ENCODE results near the gene MBOAT2.

The MBOAT2 gene

GRCh38 chr2:8965216-8965969 is 38.1 kb downstream of the MBOAT2 start:
- Histone ChIP-seq H3K4me2 (ENCODE audit: low read length) (no peak overlapping the region), H3K23ac (ENCODE audit: low read length) (no peak overlapping the region), H3K4me3 (ENCODE audit: low read length) (no peak overlapping the region), H2BK120ac (ENCODE audit: low read depth, low read length) (no peak overlapping the region), H4K5ac (ENCODE audit: low read length) (no peak overlapping the region), H3K9ac (ENCODE audit: low read length) (no peak overlapping the region), H3K4me1 (ENCODE audit: control insufficient read depth, low read depth, low read length) (no peaks in the 10 kb centered on the region), H3K27me3 (ENCODE audit: insufficient read depth, low read length, poor library complexity) (no peaks in the 10 kb centered on the region), H2AK5ac (ENCODE audit: low read length) (no peak overlapping the region), H3K4ac (ENCODE audit: low read depth, low read length) (no peak overlapping the region), H3K18ac (ENCODE audit: low read length) (no peak overlapping the region), H4K8ac (ENCODE audit: low read depth, low read length) (no peak overlapping the region), H2BK5ac (ENCODE audit: low read length) (no peak overlapping the region), H3K79me1 (ENCODE audit: low read length) (peaks cover 17% of the 10 kb centered on the region), H3K56ac (ENCODE audit: low read length) (no peak overlapping the region), H3K36me3 (ENCODE audit: control insufficient read depth, insufficient read depth, low read length) (no peaks in the 10 kb centered on the region), H3K27ac (ENCODE audit: low read depth, low read length) (no peak overlapping the region), H3K79me2 (ENCODE audit: control insufficient read depth, insufficient read depth, low read length) (peaks cover 17% of the 10 kb centered on the region), H2BK15ac (replicated peaks; ENCODE audit: low read depth) (no peak overlapping the region)
- DNase-seq, result no peak
- 100% methylated on average over 4 of the region's 8 CpGs for WGBS (ENCODE audit: extremely low coverage, insufficient coverage, low lambda C conversion rate)

GRCh38 chr2:8962890-8963289 is 40.6 kb downstream of the MBOAT2 start:
- no peak overlapping the region for H4K5ac ChIP-seq (ENCODE audit: low read length)
- H2BK120ac ChIP-seq (ENCODE audit: low read depth, low read length), result no peak overlapping the region
- H3K23ac ChIP-seq (ENCODE audit: low read length), result no peak overlapping the region
- peaks cover 20% of the 10 kb centered on the region for H3K79me1 ChIP-seq (ENCODE audit: low read length)
- H3K27ac ChIP-seq (ENCODE audit: low read depth, low read length), result no peak overlapping the region
- DNase-seq, result no peak
- H3K4me2 ChIP-seq (ENCODE audit: low read length), result no peak overlapping the region
- peaks cover 22% of the 10 kb centered on the region for H3K79me2 ChIP-seq (ENCODE audit: control insufficient read depth, insufficient read depth, low read length)
- no peak overlapping the region for H4K8ac ChIP-seq (ENCODE audit: low read depth, low read length)
- no peaks in the 10 kb centered on the region for H3K36me3 ChIP-seq (ENCODE audit: control insufficient read depth, insufficient read depth, low read length)
- H3K4ac ChIP-seq (ENCODE audit: low read depth, low read length), result no peak overlapping the region
- H3K56ac ChIP-seq (ENCODE audit: low read length), result no peak overlapping the region
- no peak overlapping the region for H3K9ac ChIP-seq (ENCODE audit: low read length)
- H2AK5ac ChIP-seq (ENCODE audit: low read length), result no peak overlapping the region
- WGBS (ENCODE audit: extremely low coverage, insufficient coverage, low lambda C conversion rate), result no CpG with 5 or more reads among the region's 6 CpGs
- no peak overlapping the region for H2BK5ac ChIP-seq (ENCODE audit: low read length)
- no peak overlapping the region for H2BK15ac ChIP-seq (replicated peaks; ENCODE audit: low read depth)
- no peak overlapping the region for H3K4me3 ChIP-seq (ENCODE audit: low read length)
- H3K27me3 ChIP-seq (ENCODE audit: insufficient read depth, low read length, poor library complexity), result no peaks in the 10 kb centered on the region
- H3K4me1 ChIP-seq (ENCODE audit: control insufficient read depth, low read depth, low read length), result no peaks in the 10 kb centered on the region
- H3K18ac ChIP-seq (ENCODE audit: low read length), result no peak overlapping the region

GRCh38 chr2:8957628-8958027 is 45.9 kb downstream of the MBOAT2 start:
- Histone ChIP-seq H2BK5ac (ENCODE audit: low read length) (no peak overlapping the region), H3K4me1 (ENCODE audit: control insufficient read depth, low read depth, low read length) (no peaks in the 10 kb centered on the region), H4K5ac (ENCODE audit: low read length) (no peak overlapping the region), H3K4ac (ENCODE audit: low read depth, low read length) (no peak overlapping the region), H3K9ac (ENCODE audit: low read length) (no peak overlapping the region), H3K27me3 (ENCODE audit: insufficient read depth, low read length, poor library complexity) (no peaks in the 10 kb centered on the region), H3K23ac (ENCODE audit: low read length) (no peak overlapping the region), H3K4me3 (ENCODE audit: low read length) (no peak overlapping the region), H4K8ac (ENCODE audit: low read depth, low read length) (no peak overlapping the region), H2AK5ac (ENCODE audit: low read length) (no peak overlapping the region), H3K79me1 (ENCODE audit: low read length) (peaks cover 16% of the 10 kb centered on the region), H3K27ac (ENCODE audit: low read depth, low read length) (no peak overlapping the region), H2BK15ac (replicated peaks; ENCODE audit: low read depth) (no peak overlapping the region), H3K36me3 (ENCODE audit: control insufficient read depth, insufficient read depth, low read length) (no peaks in the 10 kb centered on the region), H3K79me2 (ENCODE audit: control insufficient read depth, insufficient read depth, low read length) (peaks cover 15% of the 10 kb centered on the region), H3K56ac (ENCODE audit: low read length) (no peak overlapping the region), H3K18ac (ENCODE audit: low read length) (no peak overlapping the region), H2BK120ac (ENCODE audit: low read depth, low read length) (no peak overlapping the region), H3K4me2 (ENCODE audit: low read length) (no peak overlapping the region)
- DNase-seq, result no peak
- WGBS (ENCODE audit: extremely low coverage, insufficient coverage, low lambda C conversion rate), result no CpG with 5 or more reads among the region's 4 CpGs

- no peak for DNase-seq
- H3K18ac ChIP-seq (ENCODE audit: low read length), result no peak overlapping the region
- H3K27ac ChIP-seq (ENCODE audit: low read depth, low read length), result no peak overlapping the region
- H3K9ac ChIP-seq (ENCODE audit: low read length), result no peak overlapping the region
- H3K4me2 ChIP-seq (ENCODE audit: low read length), result no peak overlapping the region
- no peak overlapping the region for H2BK5ac ChIP-seq (ENCODE audit: low read length)
- no peak overlapping the region for H4K8ac ChIP-seq (ENCODE audit: low read depth, low read length)
- no peak overlapping the region for H3K4ac ChIP-seq (ENCODE audit: low read depth, low read length)
- H2BK120ac ChIP-seq (ENCODE audit: low read depth, low read length), result no peak overlapping the region
- H3K27me3 ChIP-seq (ENCODE audit: insufficient read depth, low read length, poor library complexity), result no peaks in the 10 kb centered on the region
- no CpG with 5 or more reads among the region's 1 CpG for WGBS (ENCODE audit: extremely low coverage, insufficient coverage, low lambda C conversion rate)
- H3K79me2 ChIP-seq (ENCODE audit: control insufficient read depth, insufficient read depth, low read length), result peaks cover 13% of the 10 kb centered on the region
- no peaks in the 10 kb centered on the region for H3K36me3 ChIP-seq (ENCODE audit: control insufficient read depth, insufficient read depth, low read length)
- no peak overlapping the region for H3K56ac ChIP-seq (ENCODE audit: low read length)
- no peak overlapping the region for H2AK5ac ChIP-seq (ENCODE audit: low read length)
- H2BK15ac ChIP-seq (replicated peaks; ENCODE audit: low read depth), result no peak overlapping the region
- H3K79me1 ChIP-seq (ENCODE audit: low read length), result peaks cover 12% of the 10 kb centered on the region
- H3K4me1 ChIP-seq (ENCODE audit: control insufficient read depth, low read depth, low read length), result no peaks in the 10 kb centered on the region
- no peak overlapping the region for H3K4me3 ChIP-seq (ENCODE audit: low read length)
- H4K5ac ChIP-seq (ENCODE audit: low read length), result no peak overlapping the region
- no peak overlapping the region for H3K23ac ChIP-seq (ENCODE audit: low read length)
Observed at GRCh38 chr2:8956774-8957173, 46.7 kb downstream of the MBOAT2 start.

- Histone ChIP-seq H2BK120ac (ENCODE audit: low read depth, low read length) (no peak overlapping the region), H3K18ac (ENCODE audit: low read length) (no peak overlapping the region), H4K8ac (ENCODE audit: low read depth, low read length) (no peak overlapping the region), H3K36me3 (ENCODE audit: control insufficient read depth, insufficient read depth, low read length) (no peaks in the 10 kb centered on the region), H4K5ac (ENCODE audit: low read length) (no peak overlapping the region), H3K56ac (ENCODE audit: low read length) (no peak overlapping the region), H2BK5ac (ENCODE audit: low read length) (no peak overlapping the region), H3K79me1 (ENCODE audit: low read length) (peaks cover 7% of the 10 kb centered on the region), H2AK5ac (ENCODE audit: low read length) (no peak overlapping the region), H2BK15ac (replicated peaks; ENCODE audit: low read depth) (no peak overlapping the region), H3K4me2 (ENCODE audit: low read length) (no peak overlapping the region), H3K4me1 (ENCODE audit: control insufficient read depth, low read depth, low read length) (no peaks in the 10 kb centered on the region), H3K27me3 (ENCODE audit: insufficient read depth, low read length, poor library complexity) (no peaks in the 10 kb centered on the region), H3K79me2 (ENCODE audit: control insufficient read depth, insufficient read depth, low read length) (peaks cover 6% of the 10 kb centered on the region), H3K23ac (ENCODE audit: low read length) (no peak overlapping the region), H3K4ac (ENCODE audit: low read depth, low read length) (no peak overlapping the region), H3K9ac (ENCODE audit: low read length) (no peak overlapping the region), H3K4me3 (ENCODE audit: low read length) (no peak overlapping the region), H3K27ac (ENCODE audit: low read depth, low read length) (no peak overlapping the region)
- WGBS (ENCODE audit: extremely low coverage, insufficient coverage, low lambda C conversion rate), result no CpG with 5 or more reads among the region's 3 CpGs
- no peak for DNase-seq
Observed at GRCh38 chr2:8954990-8955389, 48.5 kb downstream of the MBOAT2 start.

- Histone ChIP-seq H3K9ac (ENCODE audit: low read length) (no peak overlapping the region), H2BK15ac (replicated peaks; ENCODE audit: low read depth) (no peak overlapping the region), H2BK120ac (ENCODE audit: low read depth, low read length) (no peak overlapping the region), H3K18ac (ENCODE audit: low read length) (no peak overlapping the region), H3K4me1 (ENCODE audit: control insufficient read depth, low read depth, low read length) (no peaks in the 10 kb centered on the region), H3K79me2 (ENCODE audit: control insufficient read depth, insufficient read depth, low read length) (peaks cover 2% of the 10 kb centered on the region), H3K79me1 (ENCODE audit: low read length) (peaks cover 5% of the 10 kb centered on the region), H3K4ac (ENCODE audit: low read depth, low read length) (no peak overlapping the region), H3K23ac (ENCODE audit: low read length) (no peak overlapping the region), H3K27ac (ENCODE audit: low read depth, low read length) (no peak overlapping the region), H4K5ac (ENCODE audit: low read length) (no peak overlapping the region), H3K4me2 (ENCODE audit: low read length) (no peak overlapping the region), H2BK5ac (ENCODE audit: low read length) (no peak overlapping the region), H3K36me3 (ENCODE audit: control insufficient read depth, insufficient read depth, low read length) (no peaks in the 10 kb centered on the region), H3K27me3 (ENCODE audit: insufficient read depth, low read length, poor library complexity) (no peaks in the 10 kb centered on the region), H3K56ac (ENCODE audit: low read length) (no peak overlapping the region), H3K4me3 (ENCODE audit: low read length) (no peak overlapping the region), H2AK5ac (ENCODE audit: low read length) (no peak overlapping the region), H4K8ac (ENCODE audit: low read depth, low read length) (no peak overlapping the region)
- DNase-seq, result no peak
- WGBS (ENCODE audit: extremely low coverage, insufficient coverage, low lambda C conversion rate), result no CpG with 5 or more reads among the region's 1 CpG
Observed at GRCh38 chr2:8953525-8953924, 50.0 kb downstream of the MBOAT2 start.

All from mesendoderm (in vitro differentiated cells).